ENCODE results near the gene NSF.

DNA sequence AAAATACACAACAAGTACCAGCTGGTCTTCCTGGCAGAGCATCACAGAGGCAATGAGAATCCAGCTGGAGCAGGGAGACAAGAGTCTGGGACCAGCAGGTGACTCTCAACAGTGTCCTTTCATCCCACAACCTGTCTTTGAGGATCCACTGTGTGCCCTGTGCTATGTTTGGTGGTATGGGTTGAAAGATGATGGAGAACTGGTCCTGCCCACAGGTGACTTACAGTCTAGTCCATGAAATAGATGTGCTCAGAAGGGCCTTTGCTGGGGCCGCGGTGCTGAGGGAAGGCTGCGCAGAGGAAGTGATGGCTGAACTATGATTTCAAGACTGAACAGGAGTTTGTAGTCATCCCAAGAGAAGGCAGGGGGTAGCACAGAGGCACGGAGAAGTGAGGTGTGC lies 210.1 kb downstream of the NSF start:
- TF ChIP-seq POLR2A (IDR thresholded peaks at IDR 0.05; ENCODE audit: low read depth, low read length) (no peak), MYC (IDR thresholded peaks at IDR 0.05; ENCODE audit: low read depth, low read length) (no peak), FOS (IDR thresholded peaks at IDR 0.05; ENCODE audit: borderline replicate concordance, insufficient read depth, low read length) (no peak), POLR2AphosphoS5 (IDR thresholded peaks at IDR 0.05; ENCODE audit: insufficient read depth, low read depth, low read length) (no peak), JUN (IDR thresholded peaks at IDR 0.05; ENCODE audit: borderline replicate concordance, insufficient read depth, insufficient read length, low read depth) (no peak)
- TF ChIP-seq, protein P1, sequence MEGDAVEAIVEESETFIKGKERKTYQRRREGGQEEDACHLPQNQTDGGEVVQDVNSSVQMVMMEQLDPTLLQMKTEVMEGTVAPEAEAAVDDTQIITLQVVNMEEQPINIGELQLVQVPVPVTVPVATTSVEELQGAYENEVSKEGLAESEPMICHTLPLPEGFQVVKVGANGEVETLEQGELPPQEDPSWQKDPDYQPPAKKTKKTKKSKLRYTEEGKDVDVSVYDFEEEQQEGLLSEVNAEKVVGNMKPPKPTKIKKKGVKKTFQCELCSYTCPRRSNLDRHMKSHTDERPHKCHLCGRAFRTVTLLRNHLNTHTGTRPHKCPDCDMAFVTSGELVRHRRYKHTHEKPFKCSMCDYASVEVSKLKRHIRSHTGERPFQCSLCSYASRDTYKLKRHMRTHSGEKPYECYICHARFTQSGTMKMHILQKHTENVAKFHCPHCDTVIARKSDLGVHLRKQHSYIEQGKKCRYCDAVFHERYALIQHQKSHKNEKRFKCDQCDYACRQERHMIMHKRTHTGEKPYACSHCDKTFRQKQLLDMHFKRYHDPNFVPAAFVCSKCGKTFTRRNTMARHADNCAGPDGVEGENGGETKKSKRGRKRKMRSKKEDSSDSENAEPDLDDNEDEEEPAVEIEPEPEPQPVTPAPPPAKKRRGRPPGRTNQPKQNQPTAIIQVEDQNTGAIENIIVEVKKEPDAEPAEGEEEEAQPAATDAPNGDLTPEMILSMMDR (IDR thresholded peaks at IDR 0.05; ENCODE audit: extremely low read depth in 1 of 2, insufficient read depth in 1 of 2, low read depth in 1 of 2, low read length in 2 of 2), result no peak
- TF ChIP-seq, protein P2, sequence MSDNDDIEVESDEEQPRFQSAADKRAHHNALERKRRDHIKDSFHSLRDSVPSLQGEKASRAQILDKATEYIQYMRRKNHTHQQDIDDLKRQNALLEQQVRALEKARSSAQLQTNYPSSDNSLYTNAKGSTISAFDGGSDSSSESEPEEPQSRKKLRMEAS (IDR thresholded peaks at IDR 0.05; ENCODE audit: insufficient read depth, insufficient read length), result no peak
